Naive thymus-derived CD8-positive, alpha-beta T cell (primary cell): ENCODE data around the gene ACOXL. TPM values are rescaled to one million over a fixed set of nuclear protein-coding genes. Genes with fewer than 3 reads are reported as not detected.

Experiments used
- ATAC-seq, 2 donors: fragments of 150-1000 bp; cut with Tn5 transposase in 1 of 2; sonication (Bioruptor Pico), chemical (Tn5 transposase) in 1 of 2; 1 replicate in 1 of 2; 2 replicates in 1 of 2; pipeline ENCODE4 v1.10.0; 2021; ENCODE audit warnings: mild to moderate bottlenecking in 2 of 2, moderate library complexity in 2 of 2
- POLR2A ChIA-PET: fragments of 350-600 bp; sonication (Branson Sonifier 250); formaldehyde crosslinking; loops from one replicate; lab custom pipeline; 2021; ENCODE audit warnings: antibody characterized with exemption; lab: Charles Lee
- DNase-seq, 10 donors: peaks; one replicate each; pipeline versions ENCODE4 v3.0.0 to v3.0.0-alpha.2; 2020 to 2022
- H3K27ac Mint-ChIP-seq, 10 donors: one replicate each; pipeline ENCODE4 v1.8.0; 2020 to 2022; ENCODE audit warnings: mild to moderate bottlenecking in 10 of 10, mixed read lengths in 10 of 10, moderate library complexity in 4 of 10, inconsistent platforms in 1 of 10
- H3K27me3 Mint-ChIP-seq, 5 donors: one replicate each; pipeline ENCODE4 v1.8.0; 2021 to 2022; ENCODE audit warnings: mixed read lengths in 5 of 5
- H3K36me3 Mint-ChIP-seq, 3 donors: one replicate each; pipeline ENCODE4 v1.8.0; 2020 to 2022; ENCODE audit warnings: mixed read lengths in 3 of 3, mild to moderate bottlenecking in 2 of 3, inconsistent platforms in 1 of 3
- H3K4me1 Mint-ChIP-seq, 4 donors: one replicate each; pipeline ENCODE4 v1.8.0; 2021 to 2022; ENCODE audit warnings: mixed read lengths in 4 of 4
- H3K4me3 Mint-ChIP-seq, 10 donors: one replicate each; pipeline ENCODE4 v1.8.0; 2020 to 2022; ENCODE audit warnings: mild to moderate bottlenecking in 10 of 10, mixed read lengths in 10 of 10, moderate library complexity in 6 of 10, inconsistent platforms in 1 of 10
- H3K9me3 Mint-ChIP-seq, 9 donors: one replicate each; pipeline ENCODE4 v1.8.0; 2020 to 2022; ENCODE audit warnings: mixed read lengths in 9 of 9, mild to moderate bottlenecking in 3 of 9, inconsistent platforms in 1 of 9, moderate library complexity in 1 of 9
- polyA plus RNA-seq, 3 donors: library from polyadenylated mRNA; unstranded; fragments of 300-500 nt; fragmentation: Illumina TruSeq; gene quantifications; one replicate each; pipeline ENCODE4 v1.2.3, GENCODE V29; 2021
- total RNA-seq, 8 experiments: library from RNA in 2 of 8; stranded (reverse) in 2 of 8; gene quantifications; one replicate each; pipeline ENCODE4 v1.2.3 and lab custom pipeline; 2021 to 2026

Gene ACOXL
- total and polyA plus RNA-seq, 5 experiments from 2014 or later, result not detected

DNA sequence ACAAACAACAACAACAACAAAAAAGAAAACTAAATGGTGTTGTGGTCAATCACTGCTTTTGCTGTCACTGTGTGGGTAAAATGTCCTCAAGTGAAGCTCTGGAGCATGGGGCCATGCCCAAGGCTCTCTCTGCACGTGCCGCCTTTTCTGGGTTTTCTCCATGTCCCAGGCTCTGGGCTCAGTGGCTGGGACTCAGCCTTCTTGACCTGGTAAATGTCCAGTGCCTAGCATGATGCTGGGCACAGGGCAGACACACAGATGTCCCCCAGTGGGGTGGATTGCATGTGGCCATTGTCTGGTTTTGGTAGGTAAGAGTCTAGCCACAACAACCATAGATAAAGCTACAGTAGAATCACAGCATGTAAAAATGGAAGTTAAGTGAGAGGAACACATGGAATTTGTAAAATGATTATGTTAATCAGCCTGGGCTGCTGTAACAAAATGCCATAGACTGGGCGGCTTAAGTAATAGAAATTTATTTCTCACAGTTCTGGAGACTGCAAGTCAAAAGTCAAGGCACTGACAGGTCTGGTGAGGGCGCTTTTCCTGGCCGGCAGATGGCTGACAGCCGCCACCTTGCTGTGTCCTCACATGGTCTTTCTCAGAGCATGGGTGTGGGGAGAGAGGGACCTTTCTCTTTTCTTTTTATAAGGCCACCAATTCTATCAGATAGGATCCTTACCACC lies 174.4 kb downstream of the ACOXL start:
- H3K4me1 Mint-ChIP-seq, result peaks cover 0 to 6% (median 4%) of the 10 kb centered on the region in 4 donors
- peaks cover 6 to 20% (median 11%) of the 10 kb centered on the region in 9 donors for H3K9me3 Mint-ChIP-seq
- ATAC-seq, result no peak
- no peaks in the 10 kb centered on the region for H3K27me3 Mint-ChIP-seq
- peak overlapping the region in 2 of 10 donors; percentile 8 to 22 for H3K27ac Mint-ChIP-seq
- H3K4me3 Mint-ChIP-seq, result no peak overlapping the region
- peaks cover 0 to 15% (median 14%) of the 10 kb centered on the region in 3 donors for H3K36me3 Mint-ChIP-seq
- POLR2A ChIA-PET, result no interaction called here
- no peak for DNase-seq

DNA sequence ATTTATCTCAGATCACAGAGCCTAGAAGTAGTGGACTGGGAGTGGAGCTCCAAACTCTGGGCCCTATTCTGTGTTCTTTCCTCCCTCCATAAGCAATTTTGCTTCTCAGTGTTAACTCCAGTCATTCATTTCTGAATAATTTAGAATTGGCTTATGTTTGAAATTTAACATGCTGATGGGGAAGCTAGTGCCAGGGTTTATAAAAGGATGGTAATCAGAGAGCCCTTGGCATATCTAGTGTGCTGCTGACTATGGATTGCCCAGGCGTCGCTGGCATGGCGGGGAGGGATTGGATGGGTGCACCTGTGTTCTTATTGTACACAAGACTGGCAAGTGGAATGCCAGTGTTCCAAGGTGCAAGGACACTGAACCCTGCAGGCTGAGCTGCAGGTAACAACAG lies 177.1 kb downstream of the ACOXL start:
- H3K27ac Mint-ChIP-seq, result peak overlapping the region in 1 of 10 donors; percentile 29
- POLR2A ChIA-PET, result no interaction called here
- H3K9me3 Mint-ChIP-seq, result peaks cover 9 to 34% (median 19%) of the 10 kb centered on the region in 9 donors
- ATAC-seq (no peak), DNase-seq (no peak)
- no peak overlapping the region for H3K4me3 Mint-ChIP-seq
- H3K4me1 Mint-ChIP-seq, result peaks cover 0 to 3% (median 1%) of the 10 kb centered on the region in 4 donors
- peaks cover 0 to 2% (median 0%) of the 10 kb centered on the region in 5 donors for H3K27me3 Mint-ChIP-seq
- peaks cover 0 to 28% (median 18%) of the 10 kb centered on the region in 3 donors for H3K36me3 Mint-ChIP-seq

DNA sequence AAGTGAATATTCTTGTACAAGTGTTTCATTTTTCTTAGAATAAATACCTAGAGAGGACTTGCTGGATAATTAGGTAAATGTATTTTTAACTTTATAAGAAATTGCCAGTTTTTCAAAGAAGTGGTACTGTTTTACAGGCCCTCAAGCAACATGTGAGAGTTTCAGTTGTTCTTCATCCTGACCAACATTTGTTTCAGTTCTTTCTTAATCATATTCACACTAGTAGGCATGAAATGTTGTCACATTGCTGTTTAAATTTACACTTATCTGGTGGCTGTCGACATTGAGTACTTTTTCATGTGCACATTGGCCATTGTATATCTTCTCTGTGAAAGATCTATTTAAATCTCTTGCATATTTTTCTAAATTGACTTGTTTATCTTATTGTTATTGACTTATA lies 178.1 kb downstream of the ACOXL start:
- Mint-ChIP-seq H3K27me3 (peaks cover 0 to 2% (median 0%) of the 10 kb centered on the region in 5 donors), H3K4me1 (no peaks in the 10 kb centered on the region), H3K36me3 (peaks cover 0 to 28% (median 18%) of the 10 kb centered on the region in 3 donors), H3K4me3 (no peak overlapping the region), H3K9me3 (peaks cover 9 to 34% (median 19%) of the 10 kb centered on the region in 9 donors), H3K27ac (no peak overlapping the region)
- POLR2A ChIA-PET, result no interaction called here
- DNase-seq (no peak), ATAC-seq (no peak)

DNA sequence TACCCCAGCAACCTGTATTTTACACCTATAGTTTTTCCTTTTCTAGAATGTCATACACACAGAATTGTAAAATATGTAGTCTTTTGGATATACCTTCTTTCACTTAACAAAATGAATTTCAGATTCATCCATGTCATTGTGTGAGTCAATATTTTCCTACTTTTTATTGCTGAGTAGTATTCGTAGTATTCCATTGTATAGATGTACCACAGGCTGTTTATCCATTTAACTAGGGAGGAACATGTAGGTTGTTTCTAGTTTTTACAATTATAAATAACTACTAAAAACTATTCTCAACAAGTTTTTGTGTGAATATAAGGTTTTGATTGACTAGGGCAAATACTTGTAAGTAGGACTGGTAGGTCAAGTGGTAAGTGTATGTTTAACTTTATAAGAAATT lies 187.4 kb downstream of the ACOXL start:
- Mint-ChIP-seq H3K27ac (no peak overlapping the region), H3K4me1 (peaks cover 0 to 2% (median 0%) of the 10 kb centered on the region in 4 donors), H3K36me3 (peaks cover 0 to 3% (median 0%) of the 10 kb centered on the region in 3 donors), H3K4me3 (no peak overlapping the region), H3K27me3 (no peaks in the 10 kb centered on the region), H3K9me3 (peaks cover 0 to 21% (median 5%) of the 10 kb centered on the region in 9 donors)
- no peak for ATAC-seq
- POLR2A ChIA-PET, result no interaction called here
- DNase-seq, result no peak

DNA sequence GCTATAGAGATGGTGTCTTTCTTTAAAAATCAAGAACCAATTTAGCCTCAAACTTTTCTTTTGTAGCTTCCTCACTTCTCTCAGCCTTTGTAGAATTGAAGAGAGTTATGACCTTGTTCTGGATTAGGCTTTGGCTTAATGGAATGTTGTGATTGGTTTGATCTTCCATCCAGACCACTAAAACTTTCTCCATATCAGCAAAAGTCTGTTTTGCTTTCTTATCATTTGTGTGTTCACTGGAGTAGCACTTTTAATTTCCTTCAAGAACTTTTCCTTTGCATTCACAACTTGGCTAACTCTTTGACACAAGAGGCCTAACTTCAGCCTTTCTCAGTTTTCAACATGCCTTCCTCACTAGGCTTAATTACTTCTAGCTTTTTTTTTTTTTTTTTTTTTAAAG lies 193.1 kb downstream of the ACOXL start:
- peaks cover 0 to 13% (median 11%) of the 10 kb centered on the region in 3 donors for H3K36me3 Mint-ChIP-seq
- no peak overlapping the region for H3K27ac Mint-ChIP-seq
- POLR2A ChIA-PET, result no interaction called here
- no peaks in the 10 kb centered on the region for H3K27me3 Mint-ChIP-seq
- peaks cover 0 to 21% (median 17%) of the 10 kb centered on the region in 9 donors for H3K9me3 Mint-ChIP-seq
- ATAC-seq, result no peak
- no peak overlapping the region for H3K4me3 Mint-ChIP-seq
- DNase-seq, result no peak
- peaks cover 0 to 2% (median 0%) of the 10 kb centered on the region in 4 donors for H3K4me1 Mint-ChIP-seq

DNA sequence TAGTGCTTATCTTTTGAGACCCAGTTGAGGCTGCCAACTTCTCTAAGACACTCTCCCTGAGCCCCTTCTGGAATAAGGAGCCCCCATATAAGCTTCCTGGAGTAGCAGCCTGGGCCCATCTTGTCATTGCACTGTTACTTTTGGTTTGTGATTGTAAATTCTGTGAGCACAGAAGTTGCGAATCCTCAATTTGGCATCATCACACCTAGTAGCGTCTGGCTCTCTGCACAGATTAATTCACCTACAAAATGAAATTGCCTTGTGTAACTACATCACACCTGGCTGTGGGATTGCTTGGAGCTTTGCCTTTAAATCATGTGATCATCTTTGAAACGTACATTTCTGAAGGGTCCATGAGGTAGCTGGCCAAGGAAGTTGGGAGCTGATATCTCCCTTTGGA lies 195.2 kb downstream of the ACOXL start:
- H3K4me1 Mint-ChIP-seq, result peaks cover 0 to 2% (median 0%) of the 10 kb centered on the region in 4 donors
- H3K27me3 Mint-ChIP-seq, result no peaks in the 10 kb centered on the region
- H3K4me3 Mint-ChIP-seq, result no peak overlapping the region
- POLR2A ChIA-PET, result no interaction called here
- peaks cover 0 to 20% (median 20%) of the 10 kb centered on the region in 3 donors for H3K36me3 Mint-ChIP-seq
- DNase-seq (no peak), ATAC-seq (no peak)
- H3K27ac Mint-ChIP-seq, result peak overlapping the region in 1 of 10 donors; percentile 86
- H3K9me3 Mint-ChIP-seq, result peaks cover 0 to 30% (median 23%) of the 10 kb centered on the region in 9 donors

DNA sequence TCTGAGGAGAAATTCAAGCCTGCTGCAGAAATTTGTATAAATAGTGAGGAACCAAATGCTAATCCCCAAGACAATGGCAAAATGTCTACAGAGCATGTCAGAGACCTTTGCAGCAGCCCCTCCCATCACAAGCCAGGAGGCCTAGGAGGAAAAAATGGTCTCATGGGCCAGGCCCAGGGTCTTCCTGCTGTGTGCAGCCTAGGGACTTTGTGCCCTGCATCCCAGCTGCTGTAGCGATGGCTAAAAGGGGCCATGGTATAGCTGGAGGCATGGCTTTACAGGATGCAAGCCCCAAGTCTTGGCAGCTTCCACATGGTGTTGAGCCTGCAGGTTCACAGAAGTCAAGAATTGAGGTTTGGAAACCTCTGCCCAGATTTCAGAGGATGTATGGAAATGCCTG lies 197.2 kb downstream of the ACOXL start:
- Mint-ChIP-seq H3K27me3 (peaks cover 0 to 5% (median 0%) of the 10 kb centered on the region in 5 donors), H3K4me1 (no peaks in the 10 kb centered on the region), H3K4me3 (no peak overlapping the region), H3K9me3 (peaks cover 0 to 30% (median 23%) of the 10 kb centered on the region in 9 donors), H3K27ac (no peak overlapping the region), H3K36me3 (peaks cover 0 to 22% (median 20%) of the 10 kb centered on the region in 3 donors)
- DNase-seq, result no peak
- no peak for ATAC-seq
- POLR2A ChIA-PET, result no interaction called here

DNA sequence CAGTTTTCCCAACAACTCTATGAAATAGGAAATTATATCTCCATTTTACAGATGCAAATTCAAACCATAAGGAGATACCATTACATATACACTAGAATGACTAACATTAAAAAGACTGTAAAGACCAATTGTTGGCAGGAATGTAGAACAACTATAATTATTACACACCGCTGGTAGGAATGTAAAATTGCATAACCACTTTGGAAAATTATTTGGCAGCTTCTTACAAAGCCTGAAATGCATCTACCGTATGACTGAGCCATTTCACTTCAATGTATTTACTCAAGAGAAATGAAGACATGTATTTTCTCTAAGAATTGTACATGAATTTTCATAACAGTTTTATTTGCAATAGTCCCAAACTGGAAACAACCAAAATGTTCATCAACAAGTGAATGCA lies 199.3 kb downstream of the ACOXL start:
- H3K27ac Mint-ChIP-seq, result no peak overlapping the region
- no peak for DNase-seq
- H3K4me3 Mint-ChIP-seq, result no peak overlapping the region
- no peak for ATAC-seq
- peaks cover 0 to 22% (median 20%) of the 10 kb centered on the region in 3 donors for H3K36me3 Mint-ChIP-seq
- peaks cover 0 to 5% (median 0%) of the 10 kb centered on the region in 5 donors for H3K27me3 Mint-ChIP-seq
- no peaks in the 10 kb centered on the region for H3K4me1 Mint-ChIP-seq
- peaks cover 0 to 30% (median 23%) of the 10 kb centered on the region in 9 donors for H3K9me3 Mint-ChIP-seq
- POLR2A ChIA-PET, result no interaction called here

DNA sequence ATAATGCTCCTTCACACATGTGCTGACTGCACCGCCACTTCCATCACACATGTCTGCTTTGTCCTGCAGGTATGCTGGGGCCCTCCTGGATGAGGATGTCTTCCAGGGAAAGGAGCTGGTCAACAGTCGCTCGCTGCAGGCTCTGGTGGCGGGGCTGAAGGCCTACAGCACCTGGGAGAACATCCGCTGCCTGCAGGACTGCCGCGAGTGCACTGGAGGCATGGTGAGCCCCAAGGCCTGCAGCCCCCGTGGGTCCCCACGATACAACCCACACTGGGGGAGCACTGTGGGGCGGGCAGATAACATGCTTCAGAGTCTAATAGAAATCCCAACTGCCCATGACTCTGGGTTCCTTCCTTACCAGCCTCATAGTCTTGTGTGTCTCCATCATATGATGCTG lies 201.0 kb downstream of the ACOXL start:
- Mint-ChIP-seq H3K4me1 (no peaks in the 10 kb centered on the region), H3K4me3 (no peak overlapping the region), H3K9me3 (peaks cover 0 to 29% (median 15%) of the 10 kb centered on the region in 9 donors), H3K27me3 (peaks cover 0 to 5% (median 0%) of the 10 kb centered on the region in 5 donors), H3K27ac (peak overlapping the region in 1 of 10 donors; percentile 53), H3K36me3 (peaks cover 0 to 22% (median 20%) of the 10 kb centered on the region in 3 donors)
- ATAC-seq, result no peak
- no peak for DNase-seq
- POLR2A ChIA-PET, result no interaction called here

DNA sequence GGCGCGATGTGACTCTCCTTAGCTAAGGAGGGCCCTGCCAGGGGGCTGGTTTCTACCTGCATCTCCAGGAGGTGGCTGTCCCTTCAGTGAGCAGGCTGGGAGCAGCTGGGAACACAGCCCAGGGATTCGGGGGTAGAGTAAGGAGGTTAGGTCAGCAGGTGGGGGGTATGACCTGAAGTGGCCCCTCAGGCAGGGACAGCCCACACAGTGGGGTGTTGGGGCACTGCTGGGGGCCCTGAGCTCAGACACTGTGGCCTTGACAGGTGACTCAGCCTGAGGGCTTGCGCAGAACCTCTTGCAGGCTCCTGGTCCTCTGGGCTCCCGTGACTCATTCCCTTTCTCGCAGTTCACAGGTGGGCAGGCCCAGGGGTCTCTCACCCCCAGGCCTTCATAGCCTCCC lies 202.6 kb downstream of the ACOXL start:
- POLR2A ChIA-PET, result no interaction called here
- no peak for ATAC-seq
- Mint-ChIP-seq H3K4me1 (no peaks in the 10 kb centered on the region), H3K36me3 (peaks cover 0 to 13% (median 12%) of the 10 kb centered on the region in 3 donors), H3K27me3 (peaks cover 0 to 5% (median 0%) of the 10 kb centered on the region in 5 donors), H3K4me3 (no peak overlapping the region), H3K9me3 (peaks cover 0 to 15% (median 9%) of the 10 kb centered on the region in 9 donors), H3K27ac (peak overlapping the region in 1 of 10 donors; percentile 89)
- DNase-seq, result no peak

DNA sequence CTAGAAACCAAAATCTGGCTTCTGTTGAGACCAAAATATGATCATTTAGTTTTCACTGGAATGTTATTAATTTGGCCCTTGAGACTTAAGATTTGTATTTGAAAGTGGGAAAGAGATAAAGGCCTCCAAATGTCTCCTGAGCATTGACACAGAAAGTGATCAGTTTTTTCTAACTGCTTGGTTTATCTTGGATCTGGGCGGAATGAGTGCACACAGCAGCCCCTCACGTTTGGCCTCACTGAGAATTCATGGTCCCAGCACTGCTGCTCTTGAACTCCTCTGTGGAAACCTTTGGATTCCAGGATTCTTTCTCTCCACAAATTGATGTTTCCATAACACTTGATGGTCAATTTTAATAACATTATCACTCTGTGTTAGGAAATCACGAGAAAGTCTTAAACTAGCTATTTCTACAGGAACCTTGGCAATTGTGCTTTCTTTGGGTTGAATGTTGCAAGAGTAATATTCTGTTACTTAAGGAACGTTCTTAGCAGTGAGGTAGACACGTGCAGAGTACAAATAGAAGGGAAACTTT lies 208.1 kb downstream of the ACOXL start:
- H3K36me3 Mint-ChIP-seq, result no peaks in the 10 kb centered on the region
- H3K4me1 Mint-ChIP-seq, result no peaks in the 10 kb centered on the region
- no peak for DNase-seq
- no peaks in the 10 kb centered on the region for H3K9me3 Mint-ChIP-seq
- POLR2A ChIA-PET, result no interaction called here
- H3K27me3 Mint-ChIP-seq, result no peaks in the 10 kb centered on the region
- H3K27ac Mint-ChIP-seq, result no peak overlapping the region
- no peak overlapping the region for H3K4me3 Mint-ChIP-seq
- no peak for ATAC-seq

DNA sequence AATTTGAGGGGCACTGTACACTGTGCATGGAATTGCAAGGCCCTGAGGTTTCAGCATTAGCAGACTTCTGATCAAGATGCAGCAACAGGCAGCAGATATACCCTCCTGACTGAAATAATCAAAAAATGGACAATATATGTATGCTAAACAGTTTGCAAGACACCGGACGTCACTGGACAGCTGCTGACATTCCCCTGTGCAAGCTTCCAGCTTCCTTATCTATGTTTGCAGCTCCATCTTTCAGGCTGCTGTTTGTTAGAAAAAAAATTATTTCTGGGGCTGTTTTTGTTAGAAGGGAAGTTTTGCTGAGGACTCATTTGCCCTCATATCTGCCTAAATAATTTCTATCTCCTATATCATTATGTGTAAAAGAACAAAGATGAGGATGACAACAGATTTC lies 208.9 kb downstream of the ACOXL start:
- Mint-ChIP-seq H3K27me3 (no peaks in the 10 kb centered on the region), H3K27ac (no peak overlapping the region), H3K36me3 (no peaks in the 10 kb centered on the region), H3K4me1 (no peaks in the 10 kb centered on the region), H3K9me3 (no peaks in the 10 kb centered on the region), H3K4me3 (no peak overlapping the region)
- POLR2A ChIA-PET, result no interaction called here
- no peak for DNase-seq
- ATAC-seq, result no peak

DNA sequence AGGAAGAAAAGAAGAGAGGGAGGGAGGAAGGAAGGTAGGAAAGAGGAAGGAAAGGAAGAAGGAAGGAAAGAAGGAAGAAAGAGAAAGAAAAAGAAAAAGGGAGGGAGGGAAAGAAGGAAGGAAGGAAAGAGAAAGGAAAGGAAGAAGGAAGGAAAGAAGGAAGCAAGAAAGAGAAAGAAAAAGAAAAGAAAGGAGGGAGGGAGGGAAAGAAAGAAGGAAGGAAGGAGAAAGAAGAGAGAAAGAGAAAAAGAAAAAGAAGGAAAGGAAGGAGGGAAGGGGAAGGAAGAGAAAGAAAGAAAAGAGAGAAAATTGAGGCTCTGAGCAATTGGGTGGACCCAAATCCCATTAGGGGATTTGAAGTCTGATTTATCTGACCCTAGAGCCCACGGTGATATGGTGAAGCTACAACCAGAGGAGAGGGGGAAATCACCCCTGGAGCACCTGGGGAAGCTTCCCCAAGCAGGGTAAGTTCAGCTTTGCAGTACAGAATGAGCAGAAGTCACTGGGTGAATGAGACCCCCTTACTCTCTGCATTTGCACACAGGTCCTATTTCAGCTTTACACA lies 210.8 kb downstream of the ACOXL start:
- no peaks in the 10 kb centered on the region for H3K36me3 Mint-ChIP-seq
- no peak for DNase-seq
- no peak overlapping the region for H3K27ac Mint-ChIP-seq
- H3K4me1 Mint-ChIP-seq, result no peaks in the 10 kb centered on the region
- no peak overlapping the region for H3K4me3 Mint-ChIP-seq
- no peak for ATAC-seq
- POLR2A ChIA-PET, result no interaction called here
- H3K9me3 Mint-ChIP-seq, result no peaks in the 10 kb centered on the region
- no peaks in the 10 kb centered on the region for H3K27me3 Mint-ChIP-seq
